ENCODE results near the gene APBB1IP.

Gene APBB1IP

DNA sequence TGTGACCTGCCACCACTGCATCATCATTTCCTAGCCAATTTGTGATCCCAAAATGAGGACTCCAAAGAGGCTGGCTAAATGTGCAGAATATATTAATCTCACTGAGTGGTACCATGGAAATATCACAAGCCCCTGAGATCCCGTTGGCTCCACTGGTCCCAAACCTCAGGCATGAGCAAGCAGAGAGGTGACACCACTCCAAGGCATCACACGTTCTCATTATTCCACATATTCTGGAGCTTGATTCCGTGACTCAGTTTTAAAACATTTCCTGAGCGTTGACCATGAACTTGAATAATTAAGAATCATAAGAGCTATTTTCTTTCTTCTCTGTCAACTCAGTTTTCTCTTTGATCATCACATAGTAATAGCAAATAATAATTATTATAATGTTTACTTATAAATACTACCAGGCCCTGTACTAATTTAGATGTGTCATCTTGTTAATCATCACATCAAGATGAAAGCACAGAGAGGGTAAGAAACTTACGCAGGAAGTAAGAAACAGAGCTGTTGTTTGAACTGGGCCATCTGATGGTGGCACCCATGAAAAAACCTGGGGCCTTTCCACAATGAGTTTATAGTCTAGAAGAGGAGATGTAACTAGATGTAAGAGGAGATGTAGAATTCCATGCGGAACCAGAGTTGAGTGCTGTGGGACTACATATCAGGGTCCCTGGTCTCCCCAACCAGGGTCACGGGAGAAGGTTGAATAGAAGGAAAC lies 3.5 kb downstream of the APBB1IP start:
- Histone ChIP-seq H3K27me3 (ENCODE audit: insufficient read depth, low read length, poor library complexity, severe bottlenecking) (peaks cover 16% of the 10 kb centered on the region), H3K9me3 (ENCODE audit: insufficient read depth, low read depth, low read length) (no peaks in the 10 kb centered on the region), H3F3A (ENCODE audit: low read depth) (no peaks in the 10 kb centered on the region), H3K4me3 (ENCODE audit: low read length, poor library complexity, severe bottlenecking) (no peak overlapping the region), H3K4me1 (ENCODE audit: insufficient read depth, low read length, poor library complexity, severe bottlenecking) (peaks cover 6% of the 10 kb centered on the region), H4K20me1 (ENCODE audit: insufficient read depth, low read length, poor library complexity, severe bottlenecking) (no peaks in the 10 kb centered on the region), H2AFZ (ENCODE audit: low read length) (no peak overlapping the region), H3K36me3 (ENCODE audit: insufficient read depth, low read length) (no peaks in the 10 kb centered on the region), H3K4me2 (ENCODE audit: low read depth, low read length, poor library complexity, severe bottlenecking) (no peak overlapping the region), H3K9me2 (replicated peaks; ENCODE audit: low read depth, low read length) (no peaks in the 10 kb centered on the region), H3K9ac (ENCODE audit: low read depth, low read length, poor library complexity, severe bottlenecking) (no peak overlapping the region), H3K79me2 (ENCODE audit: insufficient read depth, low read length) (peaks cover 15% of the 10 kb centered on the region)
- TF ChIP-seq, protein P1, sequence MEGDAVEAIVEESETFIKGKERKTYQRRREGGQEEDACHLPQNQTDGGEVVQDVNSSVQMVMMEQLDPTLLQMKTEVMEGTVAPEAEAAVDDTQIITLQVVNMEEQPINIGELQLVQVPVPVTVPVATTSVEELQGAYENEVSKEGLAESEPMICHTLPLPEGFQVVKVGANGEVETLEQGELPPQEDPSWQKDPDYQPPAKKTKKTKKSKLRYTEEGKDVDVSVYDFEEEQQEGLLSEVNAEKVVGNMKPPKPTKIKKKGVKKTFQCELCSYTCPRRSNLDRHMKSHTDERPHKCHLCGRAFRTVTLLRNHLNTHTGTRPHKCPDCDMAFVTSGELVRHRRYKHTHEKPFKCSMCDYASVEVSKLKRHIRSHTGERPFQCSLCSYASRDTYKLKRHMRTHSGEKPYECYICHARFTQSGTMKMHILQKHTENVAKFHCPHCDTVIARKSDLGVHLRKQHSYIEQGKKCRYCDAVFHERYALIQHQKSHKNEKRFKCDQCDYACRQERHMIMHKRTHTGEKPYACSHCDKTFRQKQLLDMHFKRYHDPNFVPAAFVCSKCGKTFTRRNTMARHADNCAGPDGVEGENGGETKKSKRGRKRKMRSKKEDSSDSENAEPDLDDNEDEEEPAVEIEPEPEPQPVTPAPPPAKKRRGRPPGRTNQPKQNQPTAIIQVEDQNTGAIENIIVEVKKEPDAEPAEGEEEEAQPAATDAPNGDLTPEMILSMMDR (conservative IDR thresholded peaks at IDR 0.05; ENCODE audit: low read length), result no peak
- TF ChIP-seq EZH2phosphoT487 (IDR thresholded peaks at IDR 0.05; ENCODE audit: borderline replicate concordance), result no peak

DNA sequence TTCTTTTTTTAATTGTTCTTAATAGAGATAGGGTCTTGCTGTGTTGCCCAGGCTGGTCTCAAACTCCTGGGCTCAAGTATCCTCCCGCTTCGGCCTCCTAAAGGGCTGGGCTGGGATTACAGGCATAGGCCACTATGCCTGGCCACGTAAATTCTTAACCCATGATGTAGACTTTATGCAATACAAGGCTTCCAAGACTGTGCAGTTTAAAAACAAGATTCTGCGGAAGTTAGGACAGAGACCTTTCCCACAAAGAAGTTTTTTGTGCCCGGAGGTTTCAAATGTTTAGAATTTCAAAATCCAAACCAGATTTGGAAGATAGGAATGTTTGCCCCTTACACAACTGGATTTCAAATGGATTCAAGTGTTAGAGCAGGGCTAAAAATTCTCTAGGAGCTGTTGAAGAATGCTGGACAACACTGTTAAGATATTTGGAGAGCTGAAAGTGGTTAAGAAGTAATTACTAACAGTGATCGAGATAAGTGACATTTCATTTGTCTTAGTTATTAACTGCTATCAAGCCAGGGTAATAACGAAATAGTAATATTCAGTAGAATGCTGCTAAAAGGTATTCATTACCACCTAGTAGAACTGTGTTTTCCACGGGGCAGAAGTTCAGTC lies 7.4 kb downstream of the APBB1IP start:
- H3F3A ChIP-seq (ENCODE audit: low read depth), result no peaks in the 10 kb centered on the region
- no peaks in the 10 kb centered on the region for H3K36me3 ChIP-seq (ENCODE audit: insufficient read depth, low read length)
- no peak overlapping the region for H2AFZ ChIP-seq (ENCODE audit: low read length)
- no peak overlapping the region for H3K4me2 ChIP-seq (ENCODE audit: low read depth, low read length, poor library complexity, severe bottlenecking)
- H3K9ac ChIP-seq (ENCODE audit: low read depth, low read length, poor library complexity, severe bottlenecking), result no peak overlapping the region
- H3K9me2 ChIP-seq (replicated peaks; ENCODE audit: low read depth, low read length), result no peaks in the 10 kb centered on the region
- peaks cover 5% of the 10 kb centered on the region for H3K27me3 ChIP-seq (ENCODE audit: insufficient read depth, low read length, poor library complexity, severe bottlenecking)
- no peaks in the 10 kb centered on the region for H3K79me2 ChIP-seq (ENCODE audit: insufficient read depth, low read length)
- TF ChIP-seq, protein P1 (conservative IDR thresholded peaks at IDR 0.05; ENCODE audit: low read length), result no peak
- TF ChIP-seq EZH2phosphoT487 (IDR thresholded peaks at IDR 0.05; ENCODE audit: borderline replicate concordance), result no peak
- no peaks in the 10 kb centered on the region for H4K20me1 ChIP-seq (ENCODE audit: insufficient read depth, low read length, poor library complexity, severe bottlenecking)
- H3K9me3 ChIP-seq (ENCODE audit: insufficient read depth, low read depth, low read length), result no peaks in the 10 kb centered on the region
- H3K4me3 ChIP-seq (ENCODE audit: low read length, poor library complexity, severe bottlenecking), result no peak overlapping the region
- peaks cover 13% of the 10 kb centered on the region for H3K4me1 ChIP-seq (ENCODE audit: insufficient read depth, low read length, poor library complexity, severe bottlenecking)

DNA sequence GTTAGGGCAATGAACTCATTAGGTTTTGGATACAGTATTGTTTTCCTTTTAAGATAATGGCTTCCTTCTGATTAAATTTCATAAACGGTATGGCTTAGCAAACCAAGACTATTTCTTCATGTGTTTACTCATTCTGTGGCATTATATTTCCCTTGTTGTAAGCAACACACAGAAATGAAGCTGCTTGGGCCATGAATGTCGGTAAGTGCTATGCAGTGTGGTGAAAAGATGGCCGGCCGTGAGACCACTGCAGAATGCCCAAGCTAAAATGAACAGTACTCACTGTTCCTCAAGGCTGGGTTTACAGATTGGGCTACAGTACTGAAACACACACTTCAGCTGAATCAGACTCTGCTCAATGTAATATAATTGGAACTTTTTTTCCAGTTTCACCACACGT lies 8.1 kb downstream of the APBB1IP start:
- Histone ChIP-seq H3K27me3 (ENCODE audit: insufficient read depth, low read length, poor library complexity, severe bottlenecking) (peaks cover under 1% of the 10 kb centered on the region), H2AFZ (ENCODE audit: low read length) (no peak overlapping the region), H3K4me3 (ENCODE audit: low read length, poor library complexity, severe bottlenecking) (no peak overlapping the region), H3K79me2 (ENCODE audit: insufficient read depth, low read length) (no peaks in the 10 kb centered on the region), H3K9me3 (ENCODE audit: insufficient read depth, low read depth, low read length) (no peaks in the 10 kb centered on the region), H3K9ac (ENCODE audit: low read depth, low read length, poor library complexity, severe bottlenecking) (no peak overlapping the region), H3K36me3 (ENCODE audit: insufficient read depth, low read length) (no peaks in the 10 kb centered on the region), H3K4me2 (ENCODE audit: low read depth, low read length, poor library complexity, severe bottlenecking) (no peak overlapping the region), H3K4me1 (ENCODE audit: insufficient read depth, low read length, poor library complexity, severe bottlenecking) (peaks cover 13% of the 10 kb centered on the region), H4K20me1 (ENCODE audit: insufficient read depth, low read length, poor library complexity, severe bottlenecking) (no peaks in the 10 kb centered on the region), H3F3A (ENCODE audit: low read depth) (no peaks in the 10 kb centered on the region), H3K9me2 (replicated peaks; ENCODE audit: low read depth, low read length) (no peaks in the 10 kb centered on the region)
- no peak for TF ChIP-seq EZH2phosphoT487 (IDR thresholded peaks at IDR 0.05; ENCODE audit: borderline replicate concordance)
- TF ChIP-seq, protein P1 (conservative IDR thresholded peaks at IDR 0.05; ENCODE audit: low read length), result no peak

Measured in Loucy (cell line).